Hepatocyte (in vitro differentiated cells): Measurements from ENCODE around the gene CLSTN3.

Experiments
- CTCF ChIP-seq: fragments of 200-600 bp; sonication (generic); IDR thresholded peaks from 2 replicates; pipeline ENCODE4 v1.5.1; 2016; ENCODE audit warnings: antibody characterized with exemption, mild to moderate bottlenecking; ENCODE audit not compliant: poor library complexity
- EZH2 ChIP-seq: fragments of 200-600 bp; sonication (generic); IDR thresholded peaks from 2 replicates; pipeline ENCODE4 v1.6.1; 2016; ENCODE audit warnings: antibody characterized with exemption, mild to moderate bottlenecking, borderline replicate concordance
- EZH2phosphoT487 ChIP-seq: fragments of 200-600 bp; sonication (generic); IDR thresholded peaks from one replicate; pipeline ENCODE4 v1.6.1; 2018; ENCODE audit warnings: antibody characterized with exemption, mild to moderate bottlenecking, low read depth, moderate library complexity; ENCODE audit not compliant: unreplicated experiment, severe bottlenecking

- TF ChIP-seq CTCF (no peak), EZH2phosphoT487 (no peak), EZH2 (no peak)
Observed at GRCh38 chr12:7151532-7151931, 21.4 kb downstream of the CLSTN3 start.
